Peyer's patch (tissue), 4 donors: ENCODE results near the gene SLC26A1. TPM values are rescaled to one million over a fixed set of nuclear protein-coding genes. Genes with fewer than 3 reads are reported as not detected.

ENCODE experiments used
- DNase-seq, 3 donors: peaks; one replicate each; pipeline ENCODE4 v3.0.0-alpha.2; 2017 to 2019
- H3K27ac ChIP-seq, 4 donors: fragments of 200-600 bp; sonication (generic); one replicate each; pipeline ENCODE4 v1.5.1; 2016 to 2019
- H3K27me3 ChIP-seq, 2 donors: fragments of 200-600 bp; sonication (generic); one replicate each; pipeline ENCODE4 v1.5.1; 2019
- H3K36me3 ChIP-seq, 3 donors: fragments of 200-600 bp; sonication (generic); one replicate each; pipeline ENCODE4 v1.5.1; 2016 to 2019
- H3K4me1 ChIP-seq, 4 donors: fragments of 200-600 bp; sonication (generic); one replicate each; pipeline ENCODE4 v1.5.1; 2016 to 2019
- H3K4me3 ChIP-seq, 4 donors: fragments of 200-600 bp; sonication (generic); 1 replicate in 3 of 4; 2 replicates in 1 of 4; pipeline ENCODE4 v1.5.1; 2016 to 2019; ENCODE audit warnings: mild to moderate bottlenecking in 1 of 4
- H3K9me3 ChIP-seq, 4 donors: fragments of 200-600 bp; sonication (generic); one replicate each; pipeline ENCODE4 v1.5.1; 2016 to 2019; ENCODE audit warnings: mild to moderate bottlenecking in 1 of 4
- CTCF ChIP-seq, 6 experiments: fragments of 450-650 bp in 4 of 6; fragments of 200-600 bp in 2 of 6; sonication (generic) in 1 of 6; IDR thresholded peaks; one replicate each; pipeline ENCODE4 v1.5.1; 2017 to 2019; ENCODE audit warnings: antibody characterized with exemption in 6 of 6, mild to moderate bottlenecking in 3 of 6, moderate library complexity in 1 of 6
- POLR2A ChIP-seq, 2 donors: fragments of 450-650 bp; IDR thresholded peaks; one replicate each; pipeline ENCODE4 v1.5.1; 2017; ENCODE audit warnings: antibody characterized with exemption in 2 of 2, mild to moderate bottlenecking in 2 of 2, moderate library complexity in 2 of 2
- total RNA-seq, 4 donors: library from RNA; depleted of rRNA; stranded (reverse); fragments of >200 nt; gene quantifications; one replicate each; pipeline ENCODE4 v1.1.0, GENCODE V29; 2016

SLC26A1 gene
- total RNA-seq, 4 donors from 2014 or later, result 0.83 to 35.7 (median 24.3) TPM

GRCh38 chr4:954211-955020 is 38.8 kb downstream of the SLC26A1 start:
- Histone ChIP-seq H3K36me3 (peaks cover 0 to 33% (median 0%) of the 10 kb centered on the region in 3 donors), H3K4me1 (no peaks in the 10 kb centered on the region), H3K4me3 (no peak overlapping the region), H3K27ac (no peak overlapping the region), H3K9me3 (no peaks in the 10 kb centered on the region), H3K27me3 (no peaks in the 10 kb centered on the region)
- no peak for TF ChIP-seq POLR2A (IDR thresholded peaks at IDR 0.05)
- no peak for TF ChIP-seq CTCF (IDR thresholded peaks at IDR 0.05)
- DNase-seq, result peak in 1 of 3 donors; percentile 39

- no peak overlapping the region for H3K4me3 ChIP-seq
- peak in 1 of 3 donors; percentile 39 for DNase-seq
- H3K27me3 ChIP-seq, result no peaks in the 10 kb centered on the region
- no peak overlapping the region for H3K27ac ChIP-seq
- H3K9me3 ChIP-seq, result no peaks in the 10 kb centered on the region
- no peak for TF ChIP-seq POLR2A (IDR thresholded peaks at IDR 0.05)
- TF ChIP-seq CTCF (IDR thresholded peaks at IDR 0.05), result no peak
- peaks cover 0 to 24% (median 0%) of the 10 kb centered on the region in 3 donors for H3K36me3 ChIP-seq
- no peaks in the 10 kb centered on the region for H3K4me1 ChIP-seq
These were observed 39.7 kb downstream of the SLC26A1 start for GRCh38 chr4:953574-953915.

GRCh38 chr4:952881-953573 is 40.2 kb downstream of the SLC26A1 start:
- H3K9me3 ChIP-seq, result no peaks in the 10 kb centered on the region
- TF ChIP-seq POLR2A (IDR thresholded peaks at IDR 0.05) (no peak), CTCF (IDR thresholded peaks at IDR 0.05) (no peak)
- H3K27ac ChIP-seq, result no peak overlapping the region
- no peak overlapping the region for H3K4me3 ChIP-seq
- H3K36me3 ChIP-seq, result peaks cover 0 to 19% (median 0%) of the 10 kb centered on the region in 3 donors
- H3K27me3 ChIP-seq, result no peaks in the 10 kb centered on the region
- H3K4me1 ChIP-seq, result no peaks in the 10 kb centered on the region
- DNase-seq, result peak in 1 of 3 donors; percentile 44

GRCh38 chr4:951594-952468 is 41.4 kb downstream of the SLC26A1 start:
- Histone ChIP-seq H3K9me3 (no peaks in the 10 kb centered on the region), H3K4me1 (no peaks in the 10 kb centered on the region), H3K36me3 (peaks cover 0 to 14% (median 0%) of the 10 kb centered on the region in 3 donors), H3K27ac (no peak overlapping the region), H3K4me3 (no peak overlapping the region), H3K27me3 (no peaks in the 10 kb centered on the region)
- TF ChIP-seq POLR2A (IDR thresholded peaks at IDR 0.05), result no peak
- TF ChIP-seq CTCF (IDR thresholded peaks at IDR 0.05), result no peak
- peak in 1 of 3 donors; percentile 42 for DNase-seq

GRCh38 chr4:951186-951585 is 42.0 kb downstream of the SLC26A1 start:
- Histone ChIP-seq H3K27me3 (no peaks in the 10 kb centered on the region), H3K36me3 (peaks cover 0 to 14% (median 0%) of the 10 kb centered on the region in 3 donors), H3K4me1 (no peaks in the 10 kb centered on the region), H3K9me3 (no peaks in the 10 kb centered on the region), H3K4me3 (no peak overlapping the region), H3K27ac (no peak overlapping the region)
- no peak for TF ChIP-seq POLR2A (IDR thresholded peaks at IDR 0.05)
- TF ChIP-seq CTCF (IDR thresholded peaks at IDR 0.05), result no peak
- peak in 1 of 3 donors; percentile 41 for DNase-seq
